ENCODE measurements around the gene OR5AN1. TPM values are rescaled to one million over a fixed set of nuclear protein-coding genes. Genes with fewer than 3 reads are reported as not detected.

The OR5AN1 gene
- total and polyA plus RNA-seq, 2 experiments from 2014 or later: not detected

- TF ChIP-seq ZNF331 (CRISPR knock-in tag; IDR thresholded peaks at IDR 0.05; ENCODE audit: low read depth): no peak
- no peak for TF ChIP-seq ZNF462 (CRISPR knock-in tag; IDR thresholded peaks at IDR 0.05)
Observed at GRCh38 chr11:59336176-59336575, 22.5 kb upstream of the OR5AN1 start (continued).

- Histone ChIP-seq H3K4me3 (no peak overlapping the region), H3K27me3 (ENCODE audit: insufficient read depth) (no peaks in the 10 kb centered on the region), H2AFZ (no peak overlapping the region), H3K4me2 (no peak overlapping the region), H3K27ac (ENCODE audit: low read depth) (no peak overlapping the region), H3K4me1 (ENCODE audit: insufficient read depth) (no peaks in the 10 kb centered on the region), H3K36me3 (ENCODE audit: insufficient read depth) (no peaks in the 10 kb centered on the region), H4K20me1 (replicated peaks; ENCODE audit: insufficient read depth) (no peaks in the 10 kb centered on the region), H3F3A (replicated peaks; ENCODE audit: low read depth) (no peaks in the 10 kb centered on the region), H3K79me2 (replicated peaks; ENCODE audit: insufficient read depth) (no peaks in the 10 kb centered on the region), H3K9me2 (ENCODE audit: insufficient read depth) (0 out of 2 replicates have a peak, but pooled peaks cover 7% of the 10 kb centered on the region)
- no peak for DNase-seq (ENCODE audit: low spot score)
- Mint-ChIP-seq H3K36me3 (ENCODE audit: low read depth) (no peaks in the 10 kb centered on the region; the same call in 2 of the 3 replicates), H3K4me3 (no peak overlapping the region), H3K4me1 (no peaks in the 10 kb centered on the region), H3K27me3 (ENCODE audit: insufficient read depth, low read depth, poor library complexity) (peaks cover 2% of the 10 kb centered on the region), H3K27ac (no peak overlapping the region), H3K9me3 (peaks cover 33% of the 10 kb centered on the region)
- no peak for ATAC-seq
- TF ChIP-seq ZNF114 (CRISPR knock-in tag; IDR thresholded peaks at IDR 0.05) (no peak), JUNB (IDR thresholded peaks at IDR 0.05; ENCODE audit: unreplicated experiment) (no peak), EZH2phosphoT487 (IDR thresholded peaks at IDR 0.05; ENCODE audit: unreplicated experiment) (no peak), ZNF331 (CRISPR knock-in tag; IDR thresholded peaks at IDR 0.05; ENCODE audit: low read depth) (no peak), CREB1 (CRISPR knock-in tag; IDR thresholded peaks at IDR 0.05; ENCODE audit: low read depth) (no peak), ETS1 (IDR thresholded peaks at IDR 0.05) (no peak), NANOG (IDR thresholded peaks at IDR 0.05; ENCODE audit: borderline replicate concordance) (no peak), CTCF (conservative IDR thresholded peaks at IDR 0.05; ENCODE audit: low read depth in 2 of 2) (no peak), REST (IDR thresholded peaks at IDR 0.05; ENCODE audit: unreplicated experiment) (no peak)
Observed at GRCh38 chr11:59336931-59337330, 21.8 kb upstream of the OR5AN1 start.
